HCT116 (cell line): ENCODE data around the gene HMCN2. TPM values are rescaled to one million over a fixed set of nuclear protein-coding genes. Genes with fewer than 3 reads are reported as not detected.

Source experiments
- ATAC-seq: fragments of 200-7000 bp; cut with Tn5 transposase; 2 replicates; pipeline ENCODE4 v1.9.1; 2020; ENCODE audit warnings: mild to moderate bottlenecking, moderate library complexity
- BruUV-seq: library from RNA; stranded (reverse); fragments of 400-500 nt; replicated peaks from 2 replicates; lab custom pipeline; 2021; lab: Mats Ljungman, UMichigan
- CTCF ChIA-PET: fragments of 300-600 bp; sonication (Branson Sonifier 250); formaldehyde crosslinking; loops from one replicate; lab custom pipeline; 2021; ENCODE audit warnings: antibody characterized with exemption; lab: Charles Lee
- POLR2A ChIA-PET: fragments of 300-600, 350-600 bp; sonication (Branson Sonifier 250); formaldehyde crosslinking; loops from one replicate; lab custom pipeline; 2021; ENCODE audit warnings: antibody characterized with exemption; lab: Charles Lee
- RAD21 ChIA-PET, 2 experiments: fragments of 300-600 bp; sonication (Branson Sonifier 250); formaldehyde crosslinking; loops; one replicate each; lab custom pipeline; 2023; ENCODE audit warnings: low total read pairs in 2 of 2; ENCODE audit not compliant: uncharacterized antibody in 2 of 2, unreplicated experiment in 2 of 2, low non-redundant PET in 1 of 2; lab: Charles Lee
- DNase-seq: peaks from one replicate; pipeline ENCODE4 v3.0.0-alpha.2; 2010; ENCODE audit warnings: low read depth, low spot score
- H2AFZ ChIP-seq: fragments of 200-600 bp; shearing (Covaris generic), sonication (generic); 2 replicates; pipeline ENCODE4 v1.6.1; 2017; ENCODE audit warnings: low read depth, mixed run types, mixed read lengths, antibody characterized with exemption, low read length; ENCODE audit not compliant: poor library complexity, severe bottlenecking
- H3K27ac ChIP-seq: 2 replicates; pipeline ENCODE4 v1.5.1; 2012; ENCODE audit warnings: low read depth, low read length
- H3K27me3 ChIP-seq: fragments of 200-600 bp; sonication (generic); 2 replicates; pipeline ENCODE4 v1.6.1; 2016; ENCODE audit warnings: mixed run types, low read length, mixed read lengths; ENCODE audit not compliant: insufficient read depth
- H3K36me3 ChIP-seq, 2 experiments: fragments of 200-500 bp in 1 of 2; fragments of 200-600 bp in 1 of 2; sonication (Bioruptor generic) in 1 of 2; sonication (generic) in 1 of 2; 2 replicates each; pipeline versions ENCODE4 v1.5.1 to v1.6.1; 2014 to 2016; ENCODE audit warnings: low read length in 2 of 2, inconsistent platforms in 1 of 2, mixed read lengths in 1 of 2, mixed run types in 1 of 2; ENCODE audit not compliant: insufficient read depth in 2 of 2, control insufficient read depth in 1 of 2
- H3K4me1 ChIP-seq, 2 experiments: fragments of 200-600 bp in 1 of 2; sonication (generic) in 1 of 2; 2 replicates each; pipeline versions ENCODE4 v1.5.1 to v1.6.1; 2012 to 2017; ENCODE audit warnings: low read length in 2 of 2, inconsistent platforms in 1 of 2, mild to moderate bottlenecking in 1 of 2, mixed read lengths in 1 of 2, mixed run types in 1 of 2, moderate library complexity in 1 of 2; ENCODE audit not compliant: insufficient read depth in 2 of 2, control insufficient read depth in 1 of 2
- H3K4me2 ChIP-seq: fragments of 200-600 bp; sonication (generic); 2 replicates; pipeline ENCODE4 v1.6.1; 2017; ENCODE audit warnings: mixed run types, low read length, mixed read lengths
- H3K4me3 ChIP-seq, 2 experiments: fragments of 200-600 bp in 1 of 2; sonication (generic) in 1 of 2; replicated peaks in 1 of 2; 2 replicates each; pipeline ENCODE4 v1.5.1; 2011 to 2016; ENCODE audit warnings: low read length in 2 of 2, control low read depth in 1 of 2, low read depth in 1 of 2, mild to moderate bottlenecking in 1 of 2, mixed read lengths in 1 of 2, mixed run types in 1 of 2
- H3K79me2 ChIP-seq: fragments of 200-600 bp; sonication (generic); 2 replicates; pipeline ENCODE4 v1.6.1; 2017; ENCODE audit warnings: mild to moderate bottlenecking, mixed run types, low read length, moderate library complexity, mixed read lengths; ENCODE audit not compliant: insufficient read depth
- H3K9ac ChIP-seq: fragments of 200-600 bp; sonication (generic); 2 replicates; pipeline ENCODE4 v1.6.1; 2016; ENCODE audit warnings: low read length, mixed read lengths
- H3K9me2 ChIP-seq: fragments of 200-600 bp; sonication (generic), shearing (Covaris generic); 2 replicates; pipeline ENCODE4 v1.6.1; 2017; ENCODE audit warnings: mixed run types, mild to moderate bottlenecking, moderate library complexity; ENCODE audit not compliant: insufficient read depth
- H3K9me3 ChIP-seq, 2 experiments: fragments of 200-500 bp in 1 of 2; fragments of 200-600 bp in 1 of 2; sonication (Bioruptor generic) in 1 of 2; sonication (generic) in 1 of 2; 2 replicates each; pipeline ENCODE4 v1.6.1; 2014 to 2017; ENCODE audit warnings: low read length in 2 of 2, mixed read lengths in 2 of 2, inconsistent platforms in 1 of 2, low read depth in 1 of 2, mild to moderate bottlenecking in 1 of 2, mixed run types in 1 of 2, moderate library complexity in 1 of 2; ENCODE audit not compliant: control insufficient read depth in 1 of 2, insufficient read depth in 1 of 2
- H4K20me1 ChIP-seq: fragments of 200-600 bp; sonication (generic), shearing (Covaris generic); 2 replicates; pipeline ENCODE4 v1.6.1; 2017; ENCODE audit warnings: mixed run types, mild to moderate bottlenecking, moderate library complexity; ENCODE audit not compliant: insufficient read depth
- ATF3 ChIP-seq: IDR thresholded peaks from 2 replicates; pipeline ENCODE4 v1.6.1; 2012
- CEBPB ChIP-seq: IDR thresholded peaks from 2 replicates; pipeline ENCODE4 v1.6.1; 2012; ENCODE audit warnings: low read depth
- EGR1 ChIP-seq: IDR thresholded peaks from 2 replicates; pipeline ENCODE4 v1.6.1; 2012; ENCODE audit warnings: low read depth
- ELF1 ChIP-seq: IDR thresholded peaks from 2 replicates; pipeline ENCODE4 v1.6.1; 2012; ENCODE audit warnings: low read depth, borderline replicate concordance
- EZH2 ChIP-seq: fragments of 200-600 bp; sonication (generic); IDR thresholded peaks from 2 replicates; pipeline ENCODE4 v1.6.1; 2017; ENCODE audit warnings: antibody characterized with exemption, mixed run types
- FOSL1 ChIP-seq: IDR thresholded peaks from 2 replicates; pipeline ENCODE4 v1.6.1; 2012; ENCODE audit warnings: low read depth
- MAX ChIP-seq: IDR thresholded peaks from 2 replicates; pipeline ENCODE4 v1.6.1; 2012
- POLR2AphosphoS5 ChIP-seq: IDR thresholded peaks from 2 replicates; pipeline ENCODE4 v1.6.1; 2011; ENCODE audit warnings: mild to moderate bottlenecking, low read depth, low read length, moderate library complexity
- RAD21 ChIP-seq: IDR thresholded peaks from 2 replicates; pipeline ENCODE4 v1.6.1; 2012; ENCODE audit warnings: low read depth, mild to moderate bottlenecking
- REST ChIP-seq: IDR thresholded peaks from 2 replicates; pipeline ENCODE4 v1.6.1; 2012; ENCODE audit warnings: low read depth
- SP1 ChIP-seq: IDR thresholded peaks from 2 replicates; pipeline ENCODE4 v1.6.1; 2012; ENCODE audit warnings: low read depth
- TCF7L2 ChIP-seq: IDR thresholded peaks from 2 replicates; pipeline ENCODE4 v1.7.0; 2011; ENCODE audit warnings: borderline replicate concordance, inconsistent platforms; ENCODE audit not compliant: insufficient read depth, insufficient read length; ENCODE audit errors: extremely low read depth
- YY1 ChIP-seq: IDR thresholded peaks from 2 replicates; pipeline ENCODE4 v1.6.1; 2011; ENCODE audit warnings: low read length, low read depth, moderate library complexity, mild to moderate bottlenecking; ENCODE audit not compliant: insufficient replicate concordance; ENCODE audit errors: extremely low read depth
- ZFX ChIP-seq: fragments of 450-650 bp; IDR thresholded peaks from 2 replicates; pipeline ENCODE4 v1.6.1; 2017
- ZNF274 ChIP-seq: fragments of 200-500 bp; sonication (Bioruptor generic); IDR thresholded peaks from 2 replicates; pipeline ENCODE4 v1.6.1; 2014; ENCODE audit warnings: mild to moderate bottlenecking, low read depth, low read length, inconsistent platforms
- intact Hi-C: fragments of 100-400 bp; cut with micrococcal nuclease; formaldehyde crosslinking; loops from 2 replicates; pipeline ENCODE4 v1.10.0; 2022
- total RNA-seq: library from RNA; stranded (reverse); gene quantifications from one replicate; pipeline ENCODE4 v1.2.1, GENCODE V29; 2021; ENCODE audit not compliant: unreplicated experiment

The HMCN2 gene
- total RNA-seq, 1 experiment from 2014 or later = 0.22 TPM

- TF ChIP-seq ELF1 (no peak), TCF7L2 (no peak), MAX (no peak), REST (no peak), EGR1 (no peak), ZFX (no peak), EZH2 (no peak), SP1 (no peak), POLR2AphosphoS5 (no peak), ZNF274 (no peak), ATF3 (no peak), CEBPB (no peak), YY1 (no peak), FOSL1 (no peak), RAD21 (no peak)
- Histone ChIP-seq H2AFZ (no peak overlapping the region), H3K4me1 (no peaks in the 10 kb centered on the region), H4K20me1 (no peaks in the 10 kb centered on the region), H3K9me2 (no peaks in the 10 kb centered on the region), H3K9ac (no peak overlapping the region), H3K9me3 (no peaks in the 10 kb centered on the region), H3K79me2 (no peaks in the 10 kb centered on the region), H3K4me2 (no peak overlapping the region), H3K4me3 (no peak overlapping the region), H3K27me3 (no peaks in the 10 kb centered on the region), H3K36me3 (no peaks in the 10 kb centered on the region), H3K27ac (no peak overlapping the region)
- ChIA-PET RAD21 (no interaction called here), POLR2A (no interaction called here), CTCF (interaction anchor here (1.5 kb wide), 1 partner anchor 217 kb away, joined by 3 read pairs; no protein-coding TSS in a partner anchor)
- BruUV-seq = no TSS peak
- no peak for DNase-seq
- ATAC-seq = no peak
- intact Hi-C loops = no loop called here
These were observed 201.8 kb downstream of the HMCN2 start for GRCh38 chr9:130467316-130467715.
